MCF 10A (cell line): Measurements from ENCODE around the gene ONECUT1. TPM values are rescaled to one million over a fixed set of nuclear protein-coding genes. Genes with fewer than 3 reads are reported as not detected.

Source experiments
- BruUV-seq: library from RNA; stranded (reverse); fragments of 400-500 nt; replicated peaks from 2 replicates; lab custom pipeline; 2021; lab: Mats Ljungman, UMichigan
- CTCF ChIA-PET: fragments of 300-600 bp; sonication (Branson Sonifier 250); formaldehyde crosslinking; extraction: SDS; loops from one replicate; lab custom pipeline; 2021; ENCODE audit warnings: antibody characterized with exemption, inconsistent platforms; lab: Yijun Ruan, JAX
- POLR2A ChIA-PET: fragments of 300-600, 350-650 bp; sonication (Branson Sonifier 250); formaldehyde crosslinking; extraction: SDS; loops from one replicate; lab custom pipeline; 2020; ENCODE audit warnings: antibody characterized with exemption, inconsistent platforms; lab: Yijun Ruan, JAX
- DNase-seq: peaks from one replicate; pipeline ENCODE4 v3.0.0-alpha.2; 2018; ENCODE audit not compliant: unreplicated experiment
- H3K27ac Mint-ChIP-seq: one replicate; pipeline ENCODE4 v1.8.0; 2022; ENCODE audit warnings: mild to moderate bottlenecking, low read depth, mixed read lengths; ENCODE audit not compliant: unreplicated experiment
- H3K27me3 Mint-ChIP-seq: one replicate; pipeline ENCODE4 v1.8.0; 2022; ENCODE audit warnings: mixed read lengths; ENCODE audit not compliant: insufficient read depth, unreplicated experiment
- H3K36me3 Mint-ChIP-seq: one replicate; pipeline ENCODE4 v1.8.0; 2022; ENCODE audit warnings: mild to moderate bottlenecking, moderate library complexity, mixed read lengths; ENCODE audit not compliant: insufficient read depth, unreplicated experiment
- H3K4me1 Mint-ChIP-seq: one replicate; pipeline ENCODE4 v1.8.0; 2022; ENCODE audit warnings: mixed read lengths; ENCODE audit not compliant: insufficient read depth, unreplicated experiment
- H3K4me3 Mint-ChIP-seq: one replicate; pipeline ENCODE4 v1.8.0; 2022; ENCODE audit warnings: mild to moderate bottlenecking, moderate library complexity, mixed read lengths; ENCODE audit not compliant: unreplicated experiment
- H3K9me3 Mint-ChIP-seq: one replicate; pipeline ENCODE4 v1.8.0; 2022; ENCODE audit warnings: mixed read lengths; ENCODE audit not compliant: unreplicated experiment
- intact Hi-C: fragments of 100-400 bp; cut with micrococcal nuclease; formaldehyde crosslinking; loops from 2 replicates; pipeline ENCODE4 v1.14.1; 2022
- total RNA-seq: library from RNA; stranded (reverse); gene quantifications from 2 replicates; pipeline ENCODE4 v1.2.3, GENCODE V29; 2022
- TF ChIP-seq, protein P1 (sequence below): fragments of 200-600 bp; IDR thresholded peaks from one replicate; pipeline ENCODE4 v1.8.0; 2022; ENCODE audit warnings: antibody characterized with exemption, mild to moderate bottlenecking; ENCODE audit not compliant: unreplicated experiment

Gene ONECUT1
- total RNA-seq, 1 experiment from 2014 or later, result not detected

DNA sequence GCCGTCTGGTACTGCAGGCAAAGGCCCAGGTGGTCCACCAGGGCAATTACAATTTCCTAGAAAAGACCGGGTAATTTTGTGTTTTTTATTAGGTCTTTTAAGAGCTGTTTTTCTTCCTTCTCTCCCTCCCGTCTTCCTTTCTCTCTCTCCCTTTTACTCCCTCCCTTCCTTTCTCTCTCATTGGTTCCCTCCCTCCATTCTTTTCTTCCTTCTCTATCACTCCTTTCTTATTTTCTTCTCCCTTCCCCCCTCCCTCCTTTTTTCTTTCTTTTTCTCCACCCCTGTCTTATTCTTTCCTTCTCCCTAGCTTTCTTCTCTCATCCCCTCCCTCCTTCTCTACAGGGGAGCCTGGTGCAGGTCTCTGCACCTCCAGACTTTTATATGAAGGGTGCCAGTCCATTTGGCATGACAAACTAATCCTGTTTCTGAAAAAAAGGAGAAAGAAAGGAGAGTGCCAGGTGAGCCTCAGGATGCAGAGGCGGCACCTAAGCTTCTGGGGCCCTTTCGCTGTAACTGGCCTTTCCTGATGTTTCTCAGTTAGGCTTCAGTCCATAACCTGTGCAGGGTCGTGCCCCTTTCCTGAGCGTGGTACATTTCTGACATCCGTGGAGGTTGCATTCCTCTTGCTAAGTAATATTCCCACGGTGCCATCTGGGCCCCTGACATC is 9.1 kb upstream of the ONECUT1 start:
- no TSS peak for BruUV-seq
- Mint-ChIP-seq H3K27me3 (peaks cover 100% of the 10 kb centered on the region), H3K27ac (no peak overlapping the region), H3K4me1 (peaks cover 5% of the 10 kb centered on the region), H3K36me3 (peaks cover 7% of the 10 kb centered on the region), H3K4me3 (no peak overlapping the region), H3K9me3 (no peaks in the 10 kb centered on the region)
- intact Hi-C loops, result no loop called here
- no peak for DNase-seq
- TF ChIP-seq, protein P1, sequence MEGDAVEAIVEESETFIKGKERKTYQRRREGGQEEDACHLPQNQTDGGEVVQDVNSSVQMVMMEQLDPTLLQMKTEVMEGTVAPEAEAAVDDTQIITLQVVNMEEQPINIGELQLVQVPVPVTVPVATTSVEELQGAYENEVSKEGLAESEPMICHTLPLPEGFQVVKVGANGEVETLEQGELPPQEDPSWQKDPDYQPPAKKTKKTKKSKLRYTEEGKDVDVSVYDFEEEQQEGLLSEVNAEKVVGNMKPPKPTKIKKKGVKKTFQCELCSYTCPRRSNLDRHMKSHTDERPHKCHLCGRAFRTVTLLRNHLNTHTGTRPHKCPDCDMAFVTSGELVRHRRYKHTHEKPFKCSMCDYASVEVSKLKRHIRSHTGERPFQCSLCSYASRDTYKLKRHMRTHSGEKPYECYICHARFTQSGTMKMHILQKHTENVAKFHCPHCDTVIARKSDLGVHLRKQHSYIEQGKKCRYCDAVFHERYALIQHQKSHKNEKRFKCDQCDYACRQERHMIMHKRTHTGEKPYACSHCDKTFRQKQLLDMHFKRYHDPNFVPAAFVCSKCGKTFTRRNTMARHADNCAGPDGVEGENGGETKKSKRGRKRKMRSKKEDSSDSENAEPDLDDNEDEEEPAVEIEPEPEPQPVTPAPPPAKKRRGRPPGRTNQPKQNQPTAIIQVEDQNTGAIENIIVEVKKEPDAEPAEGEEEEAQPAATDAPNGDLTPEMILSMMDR, result no peak
- ChIA-PET POLR2A (no interaction called here), CTCF (interaction anchor here (1.1 to 1.4 kb wide), 2 partner anchors 9 to 19 kb away, joined by 3 read pairs; no protein-coding TSS in a partner anchor)

DNA sequence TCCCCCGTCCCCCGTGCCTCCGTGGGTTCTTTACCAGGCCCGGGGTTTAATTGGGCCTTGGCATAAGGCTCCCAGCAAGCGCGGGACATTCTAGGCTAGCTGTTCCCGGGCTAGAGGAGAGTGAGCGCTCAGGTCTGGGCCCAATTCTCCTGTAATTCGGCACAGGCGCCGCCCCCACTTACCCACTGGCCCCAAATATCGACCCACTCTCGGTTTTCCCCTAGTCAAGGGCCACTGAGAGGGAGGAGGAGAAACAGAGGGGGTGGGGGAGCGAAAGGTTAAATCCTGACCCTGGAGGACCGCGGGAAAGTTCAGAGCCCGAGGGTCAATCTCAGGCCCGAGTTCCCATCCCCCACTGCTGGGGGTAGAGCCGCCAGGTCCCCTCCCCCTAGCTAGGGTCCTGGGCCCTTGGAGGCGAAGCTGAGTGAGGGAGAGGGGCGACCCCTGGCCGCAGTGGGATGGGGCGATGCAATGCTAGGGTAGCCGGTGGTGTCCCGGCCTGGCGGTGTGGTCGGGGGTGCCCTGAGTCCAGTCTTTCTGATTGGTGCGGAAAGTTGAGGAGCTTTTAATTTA is 8.5 kb upstream of the ONECUT1 start:
- TF ChIP-seq, protein P1, result no peak
- ChIA-PET CTCF (interaction anchor here (0.6 to 1.4 kb wide), 4 partner anchors 9 to 19 kb away, joined by 3 to 7 read pairs (median 3); no protein-coding TSS in a partner anchor), POLR2A (no interaction called here)
- H3K4me1 Mint-ChIP-seq, result peaks cover 5% of the 10 kb centered on the region
- intact Hi-C loops, result no loop called here
- BruUV-seq, result no TSS peak
- no peak overlapping the region for H3K27ac Mint-ChIP-seq
- peaks cover 99% of the 10 kb centered on the region for H3K27me3 Mint-ChIP-seq
- H3K9me3 Mint-ChIP-seq, result no peaks in the 10 kb centered on the region
- peaks cover 7% of the 10 kb centered on the region for H3K36me3 Mint-ChIP-seq
- DNase-seq, result no peak
- no peak overlapping the region for H3K4me3 Mint-ChIP-seq

DNA sequence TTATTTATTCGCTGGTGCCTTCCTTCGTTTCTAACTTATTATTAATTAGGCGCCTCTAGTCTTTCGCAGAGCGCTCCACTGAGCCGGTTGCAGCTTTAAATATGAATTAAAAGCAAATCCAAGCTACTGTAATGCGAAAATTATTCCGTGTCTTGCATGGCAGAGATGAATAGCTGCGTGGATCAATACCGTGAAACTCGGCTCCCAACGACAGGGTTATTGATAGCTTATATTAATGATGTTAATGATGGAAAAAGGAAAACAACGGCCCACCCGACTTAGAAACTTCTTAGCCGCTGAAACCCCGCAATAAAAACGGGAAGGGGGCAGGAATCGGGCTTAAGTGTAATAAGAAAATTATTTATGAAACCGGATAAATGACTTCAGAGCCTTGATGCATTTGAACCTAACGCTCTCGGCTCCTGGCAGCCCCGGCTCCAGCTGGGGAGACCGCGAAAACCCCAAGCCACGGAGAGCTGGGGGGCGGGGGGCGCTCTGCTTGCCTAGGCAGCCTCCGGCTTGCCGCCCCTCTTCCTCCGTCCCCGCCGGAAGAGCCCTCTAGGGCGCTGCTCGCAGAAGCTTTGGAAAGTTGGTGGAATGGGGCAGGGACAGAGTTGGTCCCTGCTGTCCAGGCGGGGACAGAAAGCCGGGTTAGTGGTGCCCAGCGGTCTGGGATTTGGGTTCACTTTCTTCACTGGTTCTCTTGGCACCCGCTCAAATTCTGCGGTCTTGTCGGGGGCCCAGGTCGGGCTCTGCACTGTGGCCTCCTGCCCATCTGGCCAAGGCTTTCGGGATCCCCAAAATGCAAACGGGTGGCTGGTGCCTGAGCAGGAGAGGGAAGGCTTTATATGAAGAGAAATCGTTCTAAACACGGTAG is 7.7 kb upstream of the ONECUT1 start:
- no peak overlapping the region for H3K27ac Mint-ChIP-seq
- no peak for DNase-seq
- no peak overlapping the region for H3K4me3 Mint-ChIP-seq
- peaks cover 99% of the 10 kb centered on the region for H3K27me3 Mint-ChIP-seq
- intact Hi-C loops, result no loop called here
- TF ChIP-seq, protein P1, result no peak
- ChIA-PET POLR2A (no interaction called here), CTCF (interaction anchor here (0.6 to 1.0 kb wide), 5 partner anchors 8 to 675 kb away, joined by 3 to 7 read pairs (median 3); no protein-coding TSS in a partner anchor)
- H3K4me1 Mint-ChIP-seq, result peaks cover 5% of the 10 kb centered on the region
- peaks cover 7% of the 10 kb centered on the region for H3K36me3 Mint-ChIP-seq
- no peaks in the 10 kb centered on the region for H3K9me3 Mint-ChIP-seq
- BruUV-seq, result no TSS peak
